Activated T-helper 1 cell treated with anti-CD3 and anti-CD28 coated beads, Interleukin-2, amount 50 U/mL, for 16 hours (primary cell): ENCODE data around the gene PBRM1.

Experiments
- DNase-seq, 2 donors: peaks; one replicate each; pipeline ENCODE4 v3.0.0-alpha.2; 2020; ENCODE audit warnings: low read depth in 1 of 2, low spot score in 1 of 2

PBRM1 gene

DNA sequence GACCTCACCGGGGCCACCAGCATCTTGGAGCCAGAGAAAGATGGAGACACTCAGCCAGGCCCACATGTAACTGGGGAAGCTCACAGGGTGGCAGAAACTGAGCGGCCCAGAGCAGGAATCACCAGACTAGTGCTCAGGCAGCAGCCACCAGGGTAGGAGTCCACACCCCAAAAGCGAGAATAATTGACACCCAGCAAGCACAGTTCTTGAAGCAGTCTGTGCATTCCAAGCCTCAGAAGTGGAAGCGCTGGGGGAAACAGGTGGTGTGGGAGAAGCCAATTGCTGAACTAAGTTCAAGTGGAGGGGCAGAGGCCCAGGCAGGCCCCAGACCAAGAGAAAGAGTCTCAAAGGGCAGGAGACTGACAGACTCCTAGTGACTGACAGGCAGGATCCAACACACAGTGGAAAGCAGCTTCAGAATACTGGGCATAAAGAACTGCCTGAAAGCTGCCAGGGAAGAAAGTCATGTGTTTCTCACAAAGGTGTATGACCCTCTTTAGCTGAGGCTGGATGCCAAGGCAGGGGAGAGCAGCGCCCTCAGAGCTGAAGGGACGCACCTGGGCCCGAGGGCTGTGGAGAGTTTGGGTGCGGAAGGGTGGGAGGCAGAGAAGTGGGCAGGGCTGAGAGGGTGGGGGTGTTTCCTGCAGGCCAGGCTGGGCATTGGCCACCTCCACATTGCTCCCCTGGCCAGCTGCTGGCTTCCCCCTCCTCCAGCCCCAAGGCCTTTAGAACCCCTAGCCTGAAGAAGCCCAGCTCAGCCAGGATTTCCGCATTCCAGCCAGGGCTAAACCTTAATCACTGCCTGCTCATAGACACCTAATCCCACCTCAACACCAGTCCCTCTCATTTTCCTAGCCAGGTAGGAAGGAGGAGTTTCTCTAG, 159.8 kb downstream of the PBRM1 start:
- no peak for DNase-seq

DNA sequence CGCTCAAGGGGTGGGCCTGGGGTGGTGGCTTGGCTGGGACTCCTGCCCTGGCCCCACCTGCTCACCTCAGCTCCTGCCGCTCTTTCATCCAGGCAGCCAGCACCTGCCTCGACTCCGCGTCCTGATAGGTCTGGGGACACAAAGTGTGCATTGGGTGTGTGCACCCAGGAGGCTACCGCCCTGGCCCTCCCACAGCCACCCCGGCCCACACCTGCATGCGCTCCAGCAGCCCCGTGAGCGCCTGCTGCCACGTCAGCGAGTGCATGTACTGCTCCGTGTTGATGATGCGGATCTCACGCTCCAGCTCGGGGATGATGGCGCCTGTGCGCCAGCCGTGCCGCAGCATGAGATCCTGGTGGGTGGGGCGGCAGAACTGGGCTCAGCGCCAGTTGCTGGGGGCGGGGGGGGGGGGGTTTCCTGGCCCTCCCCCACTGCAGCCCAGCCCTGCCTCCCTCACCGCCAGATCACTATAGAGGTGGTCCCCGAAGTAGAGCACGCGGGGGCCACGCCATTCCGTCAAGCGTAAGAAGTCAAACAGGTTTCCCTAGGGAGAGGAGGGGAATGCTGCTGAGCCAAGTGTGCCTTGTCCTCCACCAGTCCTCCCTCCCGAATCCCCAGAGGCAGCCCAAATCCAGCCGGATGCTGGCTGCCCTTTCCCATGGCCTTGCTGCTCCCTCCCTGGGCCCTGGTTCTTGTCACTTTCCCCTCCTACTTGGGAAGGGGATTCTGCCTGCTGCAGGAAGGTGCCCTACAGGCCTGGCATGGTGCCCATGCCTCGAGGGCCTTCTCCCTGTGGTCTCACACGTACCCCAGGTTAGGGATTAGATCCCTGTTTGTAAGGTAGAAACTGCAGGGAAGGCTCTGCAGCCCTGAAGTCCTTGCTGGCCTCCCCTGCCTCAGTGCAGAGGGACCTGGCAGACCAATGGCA, 160.7 kb downstream of the PBRM1 start:
- DNase-seq = no peak

DNA sequence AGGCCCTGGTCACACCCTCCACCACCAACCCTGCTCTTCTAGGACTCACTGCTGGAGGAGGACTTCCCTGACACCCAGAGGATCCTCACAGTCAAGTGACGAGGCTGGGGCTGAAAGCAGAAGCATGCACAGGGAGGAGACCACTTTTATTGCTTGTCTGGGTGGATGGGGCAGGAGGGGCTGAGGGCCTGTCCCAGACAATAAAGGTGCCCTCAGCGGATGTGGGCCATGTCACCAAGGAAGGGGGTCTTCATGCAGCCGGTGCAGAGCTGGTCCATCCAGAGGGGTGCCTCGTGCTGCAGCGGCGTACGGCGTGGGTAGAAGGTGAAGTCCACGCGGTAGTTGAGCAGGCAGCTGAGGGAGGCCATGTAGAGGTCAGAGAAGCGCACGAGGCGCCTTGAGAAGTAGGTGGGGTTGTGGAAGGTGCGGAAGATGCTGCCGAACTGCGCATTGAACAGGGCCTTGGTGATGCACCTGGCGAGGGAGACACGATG, 161.4 kb downstream of the PBRM1 start:
- no peak for DNase-seq

DNA sequence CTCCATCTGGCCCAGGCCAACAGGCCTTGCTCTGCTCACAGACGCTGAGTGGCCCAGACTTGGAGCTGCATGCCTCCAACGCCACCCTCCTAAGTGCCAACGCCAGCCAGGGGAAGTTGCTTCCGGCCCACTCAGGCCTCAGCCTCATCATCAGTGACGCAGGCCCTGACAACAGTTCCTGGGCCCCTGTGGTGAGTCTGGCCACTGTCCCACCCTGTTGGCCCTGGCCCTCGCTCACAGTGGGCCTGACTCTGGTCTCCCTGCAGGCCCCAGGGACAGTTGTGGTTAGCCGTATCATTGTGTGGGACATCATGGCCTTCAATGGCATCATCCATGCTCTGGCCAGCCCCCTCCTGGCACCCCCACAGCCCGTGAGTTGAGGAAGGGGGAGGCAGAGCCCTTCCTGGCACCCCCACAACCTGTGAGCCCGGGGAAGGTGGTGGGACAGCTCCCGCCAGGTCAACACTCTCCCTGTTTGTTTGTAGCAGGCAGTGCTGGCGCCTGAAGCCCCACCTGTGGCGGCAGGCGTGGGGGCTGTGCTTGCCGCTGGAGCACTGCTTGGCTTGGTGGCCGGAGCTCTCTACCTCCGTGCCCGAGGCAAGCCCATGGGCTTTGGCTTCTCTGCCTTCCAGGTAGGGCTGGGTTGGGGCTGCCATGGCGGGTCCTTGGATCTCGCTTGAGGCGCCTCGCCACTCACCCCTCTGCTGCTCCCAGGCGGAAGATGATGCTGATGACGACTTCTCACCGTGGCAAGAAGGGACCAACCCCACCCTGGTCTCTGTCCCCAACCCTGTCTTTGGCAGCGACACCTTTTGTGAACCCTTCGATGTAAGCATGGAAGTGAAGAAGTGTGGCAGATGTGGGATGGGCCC, 162.1 kb downstream of the PBRM1 start:
- no peak for DNase-seq

DNA sequence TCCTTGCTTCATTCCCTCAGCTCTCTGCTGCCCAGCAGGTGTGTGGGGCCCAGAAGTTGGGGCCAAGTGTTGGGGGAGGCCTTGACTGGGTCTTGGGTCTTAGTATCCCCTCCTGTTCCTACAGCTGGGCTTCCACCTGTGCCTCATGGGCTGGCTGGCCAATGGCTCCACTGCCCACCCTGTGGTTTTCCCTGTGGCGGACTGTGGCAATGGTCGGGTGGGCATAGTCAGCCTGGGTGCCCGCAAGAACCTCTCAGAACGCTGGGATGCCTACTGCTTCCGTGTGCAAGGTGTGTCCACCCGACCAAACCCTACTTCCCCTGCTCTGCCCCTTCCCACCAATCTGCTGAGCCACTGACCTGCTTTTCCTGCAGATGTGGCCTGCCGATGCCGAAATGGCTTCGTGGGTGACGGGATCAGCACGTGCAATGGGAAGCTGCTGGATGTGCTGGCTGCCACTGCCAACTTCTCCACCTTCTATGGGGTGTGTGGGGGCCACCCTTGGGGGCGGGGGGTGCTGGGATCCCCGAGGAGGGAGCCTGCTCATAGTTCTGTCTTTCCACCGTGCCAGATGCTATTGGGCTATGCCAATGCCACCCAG, 163.0 kb downstream of the PBRM1 start:
- no peak for DNase-seq

DNA sequence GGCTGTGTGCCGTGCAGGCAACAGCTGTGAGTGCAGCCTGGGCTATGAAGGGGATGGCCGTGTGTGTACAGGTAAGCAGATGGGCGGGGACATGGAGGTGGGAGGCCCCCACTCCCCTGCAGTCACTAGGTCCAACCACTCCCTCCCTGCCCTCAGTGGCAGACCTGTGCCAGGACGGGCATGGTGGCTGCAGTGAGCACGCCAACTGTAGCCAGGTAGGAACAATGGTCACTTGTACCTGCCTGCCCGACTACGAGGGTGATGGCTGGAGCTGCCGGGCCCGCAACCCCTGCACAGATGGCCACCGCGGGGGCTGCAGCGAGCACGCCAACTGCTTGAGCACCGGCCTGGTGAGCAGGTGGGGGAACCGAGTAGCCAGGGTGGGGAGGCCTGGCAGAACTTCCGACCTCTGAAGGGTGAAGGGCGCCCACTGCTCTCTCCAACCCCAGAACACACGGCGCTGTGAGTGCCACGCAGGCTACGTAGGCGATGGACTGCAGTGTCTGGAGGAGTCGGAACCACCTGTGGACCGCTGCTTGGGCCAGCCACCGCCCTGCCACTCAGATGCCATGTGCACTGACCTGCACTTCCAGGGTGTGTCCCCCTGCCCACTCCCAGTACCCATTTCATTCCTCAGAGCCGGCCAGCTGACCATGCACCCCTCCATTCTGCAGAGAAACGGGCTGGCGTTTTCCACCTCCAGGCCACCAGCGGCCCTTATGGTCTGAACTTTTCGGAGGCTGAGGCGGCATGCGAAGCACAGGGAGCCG, 163.6 kb downstream of the PBRM1 start:
- no peak for DNase-seq

DNA sequence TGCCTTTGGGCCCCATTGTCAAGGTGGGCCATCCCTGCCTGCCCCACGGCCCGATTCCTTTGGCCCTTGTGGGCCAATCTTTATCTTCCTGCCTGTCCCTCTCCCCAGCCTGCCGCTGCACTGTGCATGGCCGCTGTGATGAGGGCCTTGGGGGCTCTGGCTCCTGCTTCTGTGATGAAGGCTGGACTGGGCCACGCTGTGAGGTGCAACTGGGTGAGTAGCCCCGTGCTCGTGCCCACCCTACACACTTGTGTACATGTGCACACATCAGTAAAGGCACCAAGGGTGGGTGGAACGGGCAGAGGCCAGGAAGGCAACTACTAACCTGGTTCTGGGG, 164.3 kb downstream of the PBRM1 start:
- DNase-seq = no peak

DNA sequence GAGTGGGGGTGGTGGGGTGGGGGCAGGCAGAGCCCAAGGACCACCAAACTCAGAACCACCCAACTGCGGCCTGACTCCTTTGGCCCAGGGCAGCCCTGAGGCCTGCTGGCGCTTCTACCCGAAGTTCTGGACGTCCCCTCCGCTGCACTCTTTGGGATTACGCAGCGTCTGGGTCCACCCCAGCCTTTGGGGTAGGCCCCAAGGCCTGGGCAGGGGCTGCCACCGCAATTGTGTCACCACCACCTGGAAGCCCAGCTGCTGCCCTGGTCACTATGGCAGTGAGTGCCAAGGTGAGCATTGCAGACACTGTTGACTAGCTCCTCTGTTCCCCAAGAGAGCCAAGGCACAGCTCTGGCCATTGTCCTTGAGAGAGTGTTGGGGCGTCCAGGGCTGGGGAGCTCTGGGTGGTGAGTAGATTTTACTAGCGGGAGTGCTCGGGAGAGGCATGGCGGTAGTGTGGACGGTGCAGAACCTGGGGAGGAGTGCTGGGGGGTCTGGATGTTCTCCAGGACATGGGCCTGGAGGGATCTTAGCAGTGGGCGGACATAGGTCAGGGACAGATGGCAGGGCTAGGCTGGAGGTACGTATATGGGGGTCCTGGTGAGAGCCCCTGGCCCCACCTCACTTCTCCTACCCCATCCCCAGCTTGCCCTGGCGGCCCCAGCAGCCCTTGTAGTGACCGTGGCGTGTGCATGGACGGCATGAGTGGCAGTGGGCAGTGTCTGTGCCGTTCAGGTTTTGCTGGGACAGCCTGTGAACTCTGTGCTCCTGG, 164.8 kb downstream of the PBRM1 start:
- DNase-seq = no peak

DNA sequence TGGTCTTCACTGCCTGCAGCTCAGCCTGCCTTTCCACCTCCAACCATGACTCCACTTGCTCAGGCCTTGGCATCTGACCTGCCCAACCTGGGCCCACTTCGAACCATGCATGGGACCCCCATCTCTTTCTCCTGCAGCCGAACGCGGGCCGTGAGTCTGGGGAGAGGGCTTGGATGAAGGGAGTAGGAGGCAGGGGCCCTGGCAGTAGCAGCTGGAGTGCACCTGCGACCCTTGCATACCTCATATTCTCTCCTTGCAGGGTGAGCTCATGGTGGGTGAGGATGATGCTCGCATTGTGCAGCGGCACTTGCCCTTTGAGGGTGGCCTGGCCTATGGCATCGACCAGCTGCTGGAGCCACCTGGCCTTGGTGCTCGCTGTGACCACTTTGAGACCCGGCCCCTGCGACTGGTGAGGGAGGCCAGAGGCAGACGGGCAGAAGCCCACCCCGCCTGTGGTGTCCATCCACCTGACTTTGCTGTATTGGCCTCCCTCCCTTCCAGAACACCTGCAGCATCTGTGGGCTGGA, 165.5 kb downstream of the PBRM1 start:
- DNase-seq = no peak

DNA sequence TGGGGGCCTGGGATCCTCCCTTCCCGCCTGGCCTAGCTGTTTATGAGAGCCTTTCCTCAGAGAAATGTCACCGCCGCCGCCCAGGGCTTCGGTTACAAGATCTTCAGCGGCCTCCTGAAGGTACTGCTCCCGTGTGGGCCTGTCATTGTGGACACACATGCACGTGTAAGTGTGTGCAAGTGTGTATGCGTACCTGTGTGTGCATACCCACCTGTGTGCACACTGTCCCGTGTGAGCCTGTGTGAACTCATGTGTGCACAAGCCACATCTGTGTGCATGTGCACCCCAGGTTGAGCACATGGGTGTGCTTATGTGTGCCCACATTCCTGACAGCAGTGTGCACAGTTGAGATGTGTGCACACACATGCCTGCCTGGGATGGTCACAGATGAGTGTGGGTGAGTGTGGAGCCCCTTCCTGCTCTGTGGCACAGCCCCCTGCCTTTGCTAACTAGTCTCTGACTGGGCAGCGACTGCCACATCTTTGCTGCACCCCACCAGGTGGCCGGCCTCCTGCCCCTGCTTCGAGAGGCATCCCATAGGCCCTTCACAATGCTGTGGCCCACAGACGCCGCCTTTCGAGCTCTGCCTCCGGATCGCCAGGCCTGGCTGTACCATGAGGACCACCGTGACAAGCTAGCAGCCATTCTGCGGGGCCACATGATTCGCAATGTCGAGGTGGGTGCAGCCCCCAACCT, 166.1 kb downstream of the PBRM1 start:
- DNase-seq = no peak

DNA sequence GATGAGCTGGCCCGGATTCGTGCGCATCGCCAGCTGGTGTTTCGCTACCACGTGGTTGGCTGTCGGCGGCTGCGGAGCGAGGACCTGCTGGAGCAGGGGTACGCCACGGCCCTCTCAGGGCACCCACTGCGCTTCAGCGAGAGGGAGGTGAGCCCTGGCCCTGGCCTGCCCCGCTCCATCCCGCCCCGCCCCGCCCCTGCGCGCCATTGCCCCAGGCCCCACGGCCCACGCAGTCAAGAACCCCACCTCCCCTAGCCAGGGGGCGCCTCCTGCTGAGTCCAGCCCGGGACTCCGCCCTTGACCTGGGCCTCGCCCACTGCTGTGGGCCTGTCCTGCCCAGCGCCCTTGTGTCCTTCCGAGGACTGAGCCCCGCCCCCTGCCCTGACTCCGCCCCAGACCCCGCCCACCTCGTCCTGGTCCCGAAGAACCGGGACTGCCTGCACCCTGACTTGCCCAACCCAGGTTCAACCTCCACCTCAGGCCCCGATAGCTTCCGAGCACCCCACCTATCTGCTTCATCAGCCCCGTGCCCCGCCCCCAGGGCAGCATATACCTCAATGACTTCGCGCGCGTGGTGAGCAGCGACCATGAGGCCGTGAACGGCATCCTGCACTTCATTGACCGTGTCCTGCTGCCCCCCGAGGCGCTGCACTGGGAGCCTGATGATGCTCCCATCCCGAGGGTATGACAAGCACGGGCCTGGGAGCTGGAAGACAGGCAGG, 166.8 kb downstream of the PBRM1 start:
- no peak for DNase-seq

DNA sequence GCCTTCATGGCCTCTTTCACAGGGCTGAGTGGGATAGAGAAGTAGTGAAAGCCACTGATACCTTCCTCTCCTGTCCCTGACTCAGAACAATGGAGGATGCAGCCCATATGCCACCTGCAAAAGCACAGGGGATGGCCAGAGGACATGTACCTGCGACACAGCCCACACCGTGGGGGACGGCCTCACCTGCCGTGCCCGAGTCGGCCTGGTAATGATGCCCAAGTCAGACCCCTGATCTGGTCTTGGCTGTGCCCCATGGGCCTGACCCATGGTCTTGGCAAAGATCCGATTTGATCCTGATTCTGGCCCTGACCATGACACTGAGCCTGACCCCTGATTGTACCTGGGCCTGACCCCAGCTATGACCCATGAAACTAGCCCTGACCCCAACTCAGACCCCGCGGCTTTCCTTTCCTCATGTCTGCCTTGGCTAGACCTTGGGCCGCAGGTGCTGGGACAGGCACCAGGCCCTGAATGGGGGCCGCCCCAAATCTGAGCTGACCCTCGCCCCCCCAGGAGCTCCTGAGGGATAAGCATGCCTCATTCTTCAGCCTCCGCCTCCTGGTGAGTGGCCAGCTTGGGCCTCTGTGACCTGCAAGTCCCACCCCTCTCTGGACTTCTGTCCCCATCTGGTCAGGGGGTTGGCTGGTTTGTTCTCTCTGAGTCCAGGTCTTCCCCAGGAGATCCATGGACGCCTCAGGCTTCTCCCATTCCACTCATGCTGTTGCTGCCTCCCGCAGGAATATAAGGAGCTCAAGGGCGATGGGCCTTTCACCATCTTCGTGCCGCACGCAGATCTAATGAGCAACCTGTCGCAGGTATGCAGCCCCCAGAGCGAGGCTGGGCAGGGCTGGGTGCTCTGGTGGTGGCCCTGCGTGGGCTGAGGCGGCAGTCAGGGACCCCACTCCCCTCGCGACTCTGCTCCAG, 167.7 kb downstream of the PBRM1 start:
- DNase-seq = no peak

DNA sequence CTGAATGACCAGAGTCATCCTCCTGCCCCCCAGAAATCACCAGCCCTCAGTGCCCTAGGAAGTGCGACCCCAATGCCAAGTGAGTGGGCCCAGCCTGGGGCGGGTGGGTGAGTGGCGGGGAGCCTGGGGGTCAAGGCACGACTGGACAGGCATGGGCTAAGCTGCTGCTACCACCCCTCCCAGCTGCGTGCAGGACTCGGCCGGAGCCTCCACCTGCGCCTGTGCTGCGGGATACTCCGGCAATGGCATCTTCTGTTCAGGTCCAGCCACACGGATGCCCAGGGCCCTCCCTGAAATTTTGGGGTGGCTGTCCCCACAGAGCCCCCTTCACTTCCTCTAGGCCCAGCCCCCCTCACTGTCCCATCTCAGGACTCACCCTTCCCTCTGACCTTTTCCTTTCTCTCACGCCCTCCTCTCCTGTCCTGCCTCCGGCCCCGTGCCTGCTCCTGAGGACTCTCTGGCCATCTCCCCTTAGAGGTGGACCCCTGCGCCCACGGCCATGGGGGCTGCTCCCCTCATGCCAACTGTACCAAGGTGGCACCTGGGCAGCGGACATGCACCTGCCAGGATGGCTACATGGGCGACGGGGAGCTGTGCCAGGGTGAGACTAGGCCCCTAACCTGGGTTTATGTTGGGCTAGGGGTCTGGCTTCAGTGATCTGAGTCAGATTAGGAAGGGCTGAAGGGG, 169.1 kb downstream of the PBRM1 start:
- DNase-seq = no peak

DNA sequence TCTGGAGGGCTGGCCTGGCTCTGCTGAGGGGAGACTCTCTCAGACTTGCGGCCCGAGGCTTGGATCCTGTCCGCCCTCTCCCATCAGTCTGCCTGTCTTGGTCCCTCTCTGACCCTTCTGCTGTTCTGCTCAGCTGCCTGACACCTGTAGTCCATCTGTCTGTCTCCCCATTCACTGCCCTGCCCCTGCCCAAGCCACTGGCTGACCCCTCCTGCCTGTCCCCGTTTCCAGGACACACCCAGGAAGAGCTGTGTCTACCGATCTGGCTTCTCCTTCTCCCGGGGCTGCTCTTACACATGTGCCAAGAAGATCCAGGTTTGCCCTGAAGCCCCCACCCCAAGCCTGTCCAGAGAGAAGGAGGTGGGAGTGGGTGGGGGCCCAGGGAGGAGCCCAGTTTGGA, 170.5 kb downstream of the PBRM1 start:
- no peak for DNase-seq

DNA sequence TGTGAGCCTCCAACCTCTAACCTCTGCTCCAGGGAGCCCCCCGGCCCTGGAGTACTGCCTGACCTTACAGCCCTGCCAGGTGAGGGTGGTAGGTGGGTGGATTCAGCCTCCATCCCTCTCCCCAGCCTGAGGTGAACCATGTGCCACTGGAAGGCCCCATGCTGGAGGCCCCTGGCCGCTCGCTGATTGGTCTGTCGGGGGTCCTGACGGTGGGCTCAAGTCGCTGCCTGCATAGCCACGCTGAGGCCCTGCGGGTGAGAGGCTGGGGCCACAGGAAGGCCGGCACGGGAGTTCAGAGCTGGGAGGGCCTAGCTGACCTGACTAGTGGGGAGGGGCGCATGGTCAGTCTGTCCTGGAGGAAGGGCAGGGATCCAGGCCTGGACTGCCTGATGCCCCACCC, 171.1 kb downstream of the PBRM1 start:
- DNase-seq = no peak

DNA sequence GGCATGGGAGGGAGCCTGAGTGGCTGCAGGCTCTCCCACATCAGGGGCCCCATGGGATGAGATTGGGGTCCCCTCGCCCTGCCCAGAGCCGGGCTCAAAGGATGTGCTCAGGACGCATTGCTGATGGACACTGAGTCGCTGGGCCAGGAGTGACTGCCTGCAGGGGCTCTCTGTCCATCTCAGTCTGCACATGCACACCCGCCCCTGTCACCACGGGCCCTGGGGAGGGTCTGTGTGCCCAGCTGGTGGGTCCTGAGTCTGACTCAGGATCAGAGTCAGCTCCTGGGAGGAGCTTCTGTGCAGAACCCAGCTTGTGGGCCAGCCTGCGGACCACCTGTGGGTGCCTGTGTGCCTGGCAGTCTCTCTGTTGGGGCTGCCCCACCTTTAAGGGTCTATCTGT, 172.4 kb downstream of the PBRM1 start:
- DNase-seq = no peak
